ENCODE measurements around the gene SIPA1L3.
"Not testable (repeated sequence)": the region's sequence is repeated elsewhere in the genome, so short reads cannot be mapped to it uniquely, and the experiment has no call there.

The SIPA1L3 gene

GRCh38 chr19:38060331-38060730 lies 153.3 kb downstream of the SIPA1L3 start:
- no peak overlapping the region for H3K4me3 ChIP-seq (ENCODE audit: low read length)
- TF ChIP-seq CTCF (conservative IDR thresholded peaks at IDR 0.05; ENCODE audit: low read length) = no peak
- DNase-seq (ENCODE audit: low read depth) = no peak

- H3K4me3 ChIP-seq (ENCODE audit: low read length) = no peak overlapping the region
- peak; percentile 90 for DNase-seq (ENCODE audit: low read depth)
- TF ChIP-seq CTCF (conservative IDR thresholded peaks at IDR 0.05; ENCODE audit: low read length) = no peak
Observed at GRCh38 chr19:38061294-38061693, 154.3 kb downstream of the SIPA1L3 start.

- TF ChIP-seq CTCF (conservative IDR thresholded peaks at IDR 0.05; ENCODE audit: low read length) = no peak
- H3K4me3 ChIP-seq (ENCODE audit: low read length) = no peak overlapping the region
- no peak for DNase-seq (ENCODE audit: low read depth)
Observed at GRCh38 chr19:38062959-38063761, 156.2 kb downstream of the SIPA1L3 start.

GRCh38 chr19:38063928-38064327 lies 156.9 kb downstream of the SIPA1L3 start:
- no peak for TF ChIP-seq CTCF (conservative IDR thresholded peaks at IDR 0.05; ENCODE audit: low read length)
- no peak overlapping the region for H3K4me3 ChIP-seq (ENCODE audit: low read length)
- DNase-seq (ENCODE audit: low read depth) = no peak

GRCh38 chr19:38064661-38065425 lies 157.8 kb downstream of the SIPA1L3 start:
- H3K4me3 ChIP-seq (ENCODE audit: low read length) = no peak overlapping the region
- DNase-seq (ENCODE audit: low read depth) = no peak
- TF ChIP-seq CTCF (conservative IDR thresholded peaks at IDR 0.05; ENCODE audit: low read length) = no peak

- DNase-seq (ENCODE audit: low read depth); H3K4me3 ChIP-seq (ENCODE audit: low read length): not testable (repeated sequence)
Observed at GRCh38 chr19:38065775-38066174, 158.8 kb downstream of the SIPA1L3 start.

GRCh38 chr19:38068826-38069225 lies 161.8 kb downstream of the SIPA1L3 start:
- H3K4me3 ChIP-seq (ENCODE audit: low read length) = no peak overlapping the region
- no peak for DNase-seq (ENCODE audit: low read depth)
- no peak for TF ChIP-seq CTCF (conservative IDR thresholded peaks at IDR 0.05; ENCODE audit: low read length)

Data from AG10803 (cell line).